Raji (cell line): Measurements from ENCODE around the gene TFF2.

Experiments used
- POLR2A ChIP-seq: IDR thresholded peaks from 2 replicates; pipeline ENCODE4 v1.6.1; 2011; ENCODE audit warnings: low read depth, low read length, control low read depth; ENCODE audit not compliant: insufficient read depth

TFF2 gene

GRCh38 chr21:42388740-42389448, 38.1 kb upstream of the TFF2 start:
- no peak for TF ChIP-seq POLR2A

DNA sequence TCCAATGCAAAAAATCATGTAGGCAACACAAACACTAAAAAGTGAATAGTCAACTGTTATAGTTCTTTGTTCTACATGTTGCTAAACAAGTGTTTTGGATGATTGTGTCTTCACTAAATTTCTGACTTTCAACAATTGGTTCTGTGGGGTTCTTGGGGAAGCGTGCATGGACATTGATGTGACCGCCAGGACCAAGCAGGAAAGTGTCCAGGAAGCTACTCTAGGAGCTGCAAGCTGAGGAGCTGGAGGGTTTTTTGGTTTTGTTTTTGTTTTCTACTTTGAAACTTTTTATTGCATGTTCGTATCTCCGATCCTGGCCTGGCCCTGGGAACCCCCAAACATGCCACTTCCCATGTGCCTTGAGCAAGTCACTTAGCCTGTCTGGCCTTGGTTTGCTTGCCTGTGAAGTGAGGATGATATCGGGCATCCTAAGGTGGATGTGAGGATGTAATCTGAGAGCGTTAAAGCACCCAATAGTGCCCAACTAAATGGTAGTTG, 37.1 kb upstream of the TFF2 start:
- TF ChIP-seq POLR2A, result no peak

DNA sequence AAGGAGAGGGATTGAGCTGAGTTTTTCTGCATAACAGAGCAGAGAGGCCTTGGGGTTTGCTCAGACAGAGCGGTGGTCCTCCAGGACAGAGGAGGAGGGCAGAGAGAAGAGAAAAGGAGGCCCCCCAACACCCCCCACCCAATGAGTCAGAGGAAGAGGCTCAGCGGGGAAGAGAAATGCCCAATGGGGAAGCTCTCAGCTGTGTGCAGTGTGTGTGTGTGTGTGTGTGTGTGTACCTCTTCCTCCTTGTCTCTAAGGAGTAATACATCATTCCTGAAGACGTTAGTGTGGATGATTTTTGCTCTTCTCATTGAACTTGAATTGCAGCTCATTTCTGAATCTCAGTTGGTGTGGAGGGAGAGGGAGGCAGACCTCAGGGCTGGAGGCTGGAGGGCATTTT, 36.4 kb upstream of the TFF2 start:
- TF ChIP-seq POLR2A, result no peak

GRCh38 chr21:42386034-42386591, 35.3 kb upstream of the TFF2 start:
- no peak for TF ChIP-seq POLR2A

GRCh38 chr21:42385619-42386018, 34.8 kb upstream of the TFF2 start:
- no peak for TF ChIP-seq POLR2A

- no peak for TF ChIP-seq POLR2A
Observed at GRCh38 chr21:42384989-42385388, 34.2 kb upstream of the TFF2 start.

DNA sequence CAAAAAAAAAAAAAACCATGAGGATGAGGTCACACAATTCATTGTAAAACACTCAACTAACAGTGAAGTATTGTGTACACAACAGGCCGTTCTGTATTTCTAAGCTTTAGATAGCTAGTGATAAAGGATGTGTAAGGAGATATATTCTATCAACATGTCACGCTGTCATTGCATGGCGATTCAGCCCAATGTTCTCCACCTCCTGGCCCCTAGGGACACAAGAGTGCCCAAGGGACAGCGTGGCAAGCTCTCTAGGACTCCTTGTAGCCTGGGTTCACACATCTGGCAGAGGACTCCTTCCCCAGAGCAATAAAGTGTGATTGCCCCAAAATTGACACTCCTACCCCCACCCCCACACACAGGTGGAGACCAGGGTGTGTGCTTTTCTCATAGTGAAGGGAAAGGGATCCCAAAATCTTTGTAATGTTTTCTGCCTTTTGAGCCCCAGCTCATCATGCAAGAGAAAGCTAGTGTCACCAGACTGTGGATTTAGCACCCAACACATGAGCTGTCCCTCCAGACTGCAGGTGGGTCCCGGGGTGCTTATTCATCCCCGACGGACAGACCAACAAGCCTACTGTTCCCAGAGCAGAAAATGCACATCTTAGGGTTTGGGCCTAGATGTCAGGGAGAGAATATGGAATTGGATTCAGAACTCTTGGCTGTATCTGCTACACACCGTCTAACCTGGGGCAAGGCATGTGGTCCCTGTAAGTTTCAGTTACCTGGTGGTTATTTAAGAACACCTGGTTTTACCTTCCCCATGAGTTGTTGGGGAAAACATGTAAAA, 33.6 kb upstream of the TFF2 start:
- no peak for TF ChIP-seq POLR2A

GRCh38 chr21:42383331-42383730, 32.5 kb upstream of the TFF2 start:
- no peak for TF ChIP-seq POLR2A

DNA sequence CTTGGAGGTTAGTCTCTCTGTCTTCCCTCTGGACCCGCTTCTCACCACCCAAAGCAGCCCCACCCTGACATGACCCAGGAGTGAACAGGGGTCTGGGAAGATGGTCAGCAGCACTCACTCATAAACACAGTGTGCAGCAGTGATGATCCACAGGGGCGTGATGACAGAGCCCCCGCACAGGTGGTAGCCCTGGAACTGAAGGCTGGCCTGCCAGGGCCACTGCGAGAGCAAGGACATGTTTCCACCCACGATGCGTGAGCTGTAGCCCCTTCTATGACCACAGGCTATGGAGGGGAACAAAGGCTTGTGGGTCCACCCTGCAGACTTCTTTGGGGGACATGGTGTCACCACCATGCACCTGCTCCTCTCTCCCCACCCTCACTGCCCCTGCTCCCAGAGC, 32.1 kb upstream of the TFF2 start:
- TF ChIP-seq POLR2A, result no peak

GRCh38 chr21:42381347-42381984, 30.7 kb upstream of the TFF2 start:
- TF ChIP-seq POLR2A, result no peak

DNA sequence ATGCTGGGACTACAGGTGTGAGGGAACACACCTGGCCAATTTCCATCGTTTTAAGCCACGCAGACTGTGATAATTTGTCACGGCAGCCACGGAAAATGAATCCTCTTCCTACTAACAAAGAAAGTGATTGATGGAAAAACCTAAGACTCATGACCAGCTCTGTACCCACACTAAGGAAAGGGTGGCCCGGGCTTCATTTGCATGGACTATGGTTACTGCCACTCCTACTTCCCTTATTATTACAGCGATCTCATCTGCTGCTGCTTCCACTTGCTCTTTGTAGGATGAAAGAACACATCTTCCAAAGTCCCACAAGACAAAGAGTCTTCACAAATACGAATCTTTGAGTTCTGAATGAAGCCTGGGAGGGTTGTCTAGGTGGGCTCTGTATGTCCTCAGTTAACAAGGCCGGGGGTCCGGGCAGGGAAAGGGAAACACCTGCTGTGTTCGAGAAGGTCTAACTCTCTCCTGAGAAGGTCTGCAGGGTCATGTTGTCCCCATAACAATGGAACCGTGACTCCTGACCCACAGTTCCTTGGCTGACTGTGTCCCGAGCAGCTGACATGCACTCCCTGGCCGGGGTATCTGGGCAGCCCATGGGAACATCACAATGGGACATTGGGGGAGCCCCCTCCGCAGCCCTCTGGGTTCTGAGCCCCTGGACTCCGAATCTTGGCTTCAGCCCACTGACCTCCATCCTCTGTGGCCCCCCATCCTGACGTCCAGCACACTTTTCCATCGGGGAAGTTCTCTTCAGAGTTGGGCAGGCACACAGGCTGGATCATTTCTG, 28.8 kb upstream of the TFF2 start:
- no peak for TF ChIP-seq POLR2A

- no peak for TF ChIP-seq POLR2A
Observed at GRCh38 chr21:42378418-42378817, 27.6 kb upstream of the TFF2 start.

GRCh38 chr21:42377951-42378340, 27.2 kb upstream of the TFF2 start:
- TF ChIP-seq POLR2A, result no peak

DNA sequence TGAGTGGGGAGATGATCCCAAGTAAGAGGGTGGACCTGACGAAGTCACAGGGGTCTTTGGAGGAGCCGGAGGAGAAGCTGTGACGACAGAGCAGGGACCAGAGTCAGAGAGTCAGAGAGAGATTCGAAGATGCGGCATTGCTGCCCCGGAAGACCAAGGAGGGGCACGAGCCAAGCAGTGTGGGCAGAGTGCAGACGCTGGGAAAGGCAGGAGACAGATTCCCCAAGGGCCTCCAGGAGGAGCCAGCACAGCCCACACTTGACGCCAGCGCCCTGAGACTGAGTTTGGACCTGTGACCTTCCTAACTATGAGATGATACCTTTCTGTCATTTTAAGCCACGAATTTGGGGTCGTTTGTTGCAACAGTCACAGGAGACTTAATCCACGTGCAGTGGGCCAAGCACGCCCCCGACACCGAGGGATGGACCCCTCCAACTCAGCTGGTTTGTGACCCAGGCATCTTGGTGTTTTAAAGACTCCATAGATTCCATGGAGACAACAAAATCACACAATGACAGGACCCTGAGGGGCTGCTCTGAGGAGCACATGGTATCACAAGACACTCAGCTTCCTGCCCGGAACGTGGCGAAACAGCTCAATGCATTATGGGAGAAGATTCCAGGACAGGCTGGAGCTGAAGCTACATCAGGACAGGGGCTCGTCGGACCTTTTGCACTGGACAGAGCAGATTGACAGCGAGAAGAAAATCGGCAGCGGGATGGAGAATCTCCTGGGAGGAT, 26.6 kb upstream of the TFF2 start:
- TF ChIP-seq POLR2A, result no peak
